Stimulated activated CD8-positive, alpha-beta memory T cell treated with anti-CD3 and anti-CD28 coated beads, Interleukin-15, amount 100 ng/mL, for 48 hours (primary cell): Measurements from ENCODE around the gene OCIAD1.
A peak's percentile ranks its signal among the peaks of the same experiment; 100 is the strongest.
"Not testable (repeated sequence)": the region's sequence is repeated elsewhere in the genome, so short reads cannot be mapped to it uniquely, and the experiment has no call there.

Experiments used
- DNase-seq, 2 donors: peaks; one replicate each; pipeline ENCODE4 v3.0.0-alpha.2; 2020; ENCODE audit warnings: low read depth in 2 of 2

Gene OCIAD1, protein sequence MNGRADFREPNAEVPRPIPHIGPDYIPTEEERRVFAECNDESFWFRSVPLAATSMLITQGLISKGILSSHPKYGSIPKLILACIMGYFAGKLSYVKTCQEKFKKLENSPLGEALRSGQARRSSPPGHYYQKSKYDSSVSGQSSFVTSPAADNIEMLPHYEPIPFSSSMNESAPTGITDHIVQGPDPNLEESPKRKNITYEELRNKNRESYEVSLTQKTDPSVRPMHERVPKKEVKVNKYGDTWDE

DNA sequence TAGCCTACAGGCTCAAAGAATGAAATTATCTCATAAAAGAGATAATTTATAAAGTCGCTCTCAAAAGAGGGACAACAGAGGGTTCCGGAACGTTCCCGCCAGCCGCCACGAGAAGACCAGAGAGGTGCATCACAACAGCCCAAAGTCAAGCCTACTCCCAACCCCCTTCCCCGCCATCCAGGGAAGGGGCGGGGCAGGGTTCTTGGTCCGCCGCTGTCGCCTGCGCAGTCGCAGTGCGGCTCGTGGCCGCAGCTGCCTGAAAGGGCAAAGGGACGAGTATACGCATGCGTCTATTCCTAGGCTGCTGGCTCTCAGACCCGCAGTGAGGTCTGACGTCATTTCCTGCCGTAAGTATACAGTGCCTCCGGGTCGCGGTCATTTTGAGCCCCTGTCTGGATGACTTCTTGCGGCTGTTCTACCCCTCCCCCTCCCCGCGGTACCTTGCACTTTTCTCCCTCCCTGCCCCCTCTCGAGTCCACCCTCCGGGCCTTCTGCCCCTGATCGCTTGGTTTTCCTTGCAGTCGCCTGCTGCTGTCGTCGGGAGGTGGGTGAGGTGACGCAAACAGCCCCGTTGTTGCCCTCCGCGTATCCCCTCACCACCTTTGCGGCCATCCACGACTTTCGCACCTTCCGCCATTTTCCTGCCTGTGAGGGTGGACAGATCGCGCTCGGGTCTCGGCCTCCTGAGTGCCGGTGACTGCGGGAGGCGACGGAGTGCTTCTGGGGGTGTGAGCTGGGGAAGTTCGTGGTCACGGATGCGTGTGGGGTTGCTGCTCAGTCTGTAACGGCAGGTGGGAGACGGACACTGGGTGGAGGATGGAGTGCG lies at the start of gene OCIAD1:
OCIAD1 (plus strand) TSS at position 383 of the 826 bp plus-strand sequence. CDS start 1,537 bp downstream, outside the sequence.
- peak; percentile 93 to 94 for DNase-seq

DNA sequence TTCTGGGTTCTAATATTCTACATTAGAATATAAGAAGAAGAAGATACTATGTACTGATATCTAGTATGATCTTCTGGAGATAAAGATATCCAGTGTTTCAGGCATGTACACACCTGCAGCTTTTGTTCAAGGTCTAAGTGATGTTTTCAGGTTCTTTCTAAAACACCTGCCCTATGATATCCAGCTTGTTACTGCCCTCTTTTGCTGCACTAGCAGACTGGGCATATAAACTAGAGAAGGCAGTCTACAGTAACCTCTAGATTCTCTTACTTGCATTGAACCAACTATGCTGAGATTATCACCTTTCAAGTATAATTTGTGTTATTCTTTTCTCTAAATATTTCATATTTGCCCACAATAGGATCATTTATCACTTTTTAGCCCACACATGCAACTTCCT lies 48.9 kb upstream of the OCIAD1 start:
- DNase-seq = no peak

DNA sequence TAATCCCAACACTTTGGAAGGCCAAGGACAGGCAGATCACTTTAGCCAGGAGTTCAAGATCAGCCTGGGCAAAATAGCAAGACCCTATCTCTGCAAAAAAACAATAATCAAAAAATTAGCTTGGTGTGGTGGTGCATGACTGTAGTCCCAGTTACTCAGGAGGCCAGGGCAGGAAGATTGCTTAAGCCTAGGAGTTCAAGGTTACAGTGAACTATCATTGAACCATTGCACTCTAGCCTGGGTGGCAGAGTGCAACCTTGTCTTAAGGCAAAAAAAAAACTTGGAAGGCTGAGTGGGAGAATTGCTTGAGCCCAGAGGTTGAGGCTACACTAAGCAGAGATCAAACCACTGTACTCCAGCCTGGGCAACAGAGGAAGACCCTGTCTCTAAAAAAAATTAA lies 45.6 kb upstream of the OCIAD1 start:
- no peak for DNase-seq

DNA sequence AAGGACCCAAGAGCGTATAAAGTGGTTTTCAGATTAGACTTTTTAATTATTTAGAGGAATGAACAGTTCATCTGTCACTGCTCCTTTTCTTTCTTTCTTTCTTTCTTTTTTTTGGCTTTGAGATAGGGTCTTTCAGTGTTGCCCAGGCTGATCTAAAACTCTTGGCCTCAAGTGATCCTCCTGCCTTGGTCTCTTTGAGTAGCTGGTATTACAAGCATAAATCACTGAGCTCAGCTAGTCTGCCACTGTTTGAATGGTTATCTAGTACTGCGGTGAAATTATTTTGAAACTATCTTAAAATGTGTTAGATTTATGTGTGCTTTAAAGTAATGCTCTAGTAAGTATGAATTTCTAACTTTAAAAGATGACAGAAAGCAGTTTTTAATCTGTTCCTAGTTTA lies 44.3 kb upstream of the OCIAD1 start:
- DNase-seq = no peak

DNA sequence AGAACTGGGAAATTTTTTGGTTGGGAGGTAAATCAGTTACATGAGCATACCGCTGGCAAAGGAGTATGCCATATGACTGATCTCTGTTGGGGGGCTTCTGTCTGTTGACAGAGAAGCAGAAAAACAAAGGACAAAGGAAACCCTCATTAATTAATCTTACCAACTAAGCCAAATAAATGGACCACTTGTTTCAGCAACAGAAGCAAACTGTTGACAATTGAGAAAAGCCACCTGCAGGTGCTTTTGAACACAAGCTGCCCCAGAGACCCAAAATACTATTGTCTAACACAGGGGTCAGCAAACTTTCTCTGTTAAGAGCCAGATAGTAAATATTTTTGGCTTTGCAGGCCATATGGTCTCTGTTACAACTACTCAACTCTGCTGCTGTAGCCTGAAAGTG lies 43.8 kb upstream of the OCIAD1 start:
- DNase-seq = no peak

DNA sequence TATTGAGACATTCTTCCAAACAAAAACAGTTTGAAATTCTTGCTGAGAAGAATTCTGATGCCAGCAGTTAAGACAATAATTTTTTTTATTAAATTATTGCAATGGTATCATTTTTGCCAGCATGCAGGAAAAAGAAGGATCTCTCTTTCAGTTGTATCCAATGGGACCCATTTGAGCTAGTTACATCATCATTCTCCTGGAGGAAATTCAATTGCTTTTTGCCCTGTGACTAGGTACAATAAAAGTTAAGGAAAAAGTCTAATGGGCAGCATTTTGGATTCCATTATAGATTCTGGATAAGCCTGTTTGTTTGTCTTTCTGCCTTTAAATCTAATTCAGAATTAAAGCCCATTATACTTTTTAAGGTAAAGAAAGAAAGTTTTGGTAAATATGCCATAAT lies 40.3 kb upstream of the OCIAD1 start:
- no peak for DNase-seq

DNA sequence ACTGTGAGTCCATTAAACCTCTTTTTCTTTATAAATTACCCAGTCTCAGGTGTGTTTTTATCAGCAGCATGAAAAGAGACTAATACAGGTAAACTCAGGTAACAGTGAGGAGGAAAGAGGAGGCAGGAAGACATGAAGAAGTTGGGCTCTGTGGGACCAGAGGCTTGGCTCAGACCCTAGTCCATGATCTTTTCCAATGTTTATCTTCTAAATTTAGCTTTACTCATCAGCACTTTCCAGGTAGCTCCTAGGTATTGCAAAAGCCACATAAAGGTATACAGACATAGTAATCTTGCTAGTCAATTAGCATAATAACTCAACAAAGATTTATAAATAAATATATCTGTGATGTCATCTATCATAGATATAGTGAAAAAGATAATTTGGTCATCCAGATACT lies 39.6 kb upstream of the OCIAD1 start:
- no peak for DNase-seq

DNA sequence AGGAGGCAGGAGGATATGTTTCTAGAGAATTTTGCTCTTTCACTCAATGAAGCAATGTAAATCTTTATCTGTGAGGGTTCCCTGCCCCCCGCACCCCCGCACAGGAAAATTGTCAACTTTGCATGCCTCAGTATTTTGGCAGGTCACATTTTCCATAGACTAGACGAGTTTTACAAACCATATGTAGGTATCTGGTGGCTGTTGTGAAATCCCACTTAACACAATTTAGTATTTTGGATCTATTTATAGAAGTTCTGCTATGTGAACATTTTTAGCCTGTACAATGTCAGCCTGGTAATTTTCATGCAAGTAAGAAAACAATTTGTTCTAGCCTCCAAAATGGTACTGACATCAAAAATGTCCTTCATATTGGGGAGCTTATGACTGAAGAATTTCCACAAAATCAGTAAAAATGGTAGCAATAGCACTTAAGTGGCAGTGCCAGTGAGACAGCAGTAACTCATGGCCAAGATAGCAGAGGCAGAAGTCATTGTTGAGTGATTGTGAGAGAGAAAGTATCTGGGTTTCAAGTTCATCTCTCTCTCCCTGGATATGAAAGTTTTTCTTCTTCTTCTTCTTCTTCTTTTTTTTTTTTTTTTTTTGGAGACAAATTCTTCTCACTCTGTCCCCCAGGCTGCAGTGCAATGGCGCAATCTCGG lies 38.4 kb upstream of the OCIAD1 start:
- DNase-seq = no peak

DNA sequence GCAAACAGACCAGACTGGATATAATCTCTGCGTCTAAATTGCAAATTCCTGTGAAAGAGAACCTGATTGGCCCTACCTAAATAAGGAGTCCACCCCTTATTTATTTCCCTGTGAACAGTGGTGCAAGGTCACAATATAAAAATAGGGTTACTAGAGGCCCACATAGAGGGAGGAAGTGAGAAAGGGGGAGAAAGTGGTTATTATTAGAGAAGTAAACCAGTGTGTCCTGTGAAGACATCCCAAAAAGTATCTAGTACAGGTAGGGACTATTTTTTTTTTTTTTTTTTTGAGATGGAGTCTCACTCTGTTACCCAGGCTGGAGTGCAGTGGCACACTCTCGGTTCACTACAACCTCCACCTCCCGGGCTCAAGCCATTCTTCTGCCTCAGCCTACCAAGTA lies 35.8 kb upstream of the OCIAD1 start:
- no peak for DNase-seq

DNA sequence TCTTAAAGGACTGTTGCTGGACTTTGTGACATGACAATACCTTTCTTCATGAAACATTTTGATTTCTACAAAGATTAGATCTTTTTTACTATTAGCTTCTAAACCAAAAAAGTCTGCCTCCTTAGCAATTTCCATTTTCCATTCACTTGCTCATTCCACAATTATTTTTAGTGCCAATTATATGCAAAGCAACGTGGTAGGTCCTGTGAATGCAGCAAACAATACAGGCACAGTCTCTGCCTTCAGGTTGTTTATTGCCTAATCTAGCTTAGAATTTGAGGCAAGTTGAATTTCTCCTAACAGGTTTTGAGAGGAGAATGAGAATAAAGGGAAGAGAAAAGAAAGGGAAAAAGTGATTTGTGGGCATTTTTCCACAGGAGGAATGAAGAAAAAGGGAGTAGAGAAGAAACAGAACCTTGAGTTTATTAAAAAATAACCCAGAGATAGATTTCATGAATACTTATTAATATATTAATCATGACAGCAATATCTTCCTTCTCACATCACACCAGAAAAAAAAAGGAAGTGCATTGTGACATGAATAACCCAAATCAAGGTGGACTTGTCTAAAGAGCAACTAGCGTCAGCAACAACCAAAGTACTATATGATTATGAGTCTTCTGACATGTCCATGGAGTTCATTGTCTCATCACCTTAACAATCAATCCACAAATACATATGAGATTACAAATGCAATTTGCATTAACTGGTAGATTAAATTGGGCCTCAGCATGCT lies 34.5 kb upstream of the OCIAD1 start:
- no peak for DNase-seq

DNA sequence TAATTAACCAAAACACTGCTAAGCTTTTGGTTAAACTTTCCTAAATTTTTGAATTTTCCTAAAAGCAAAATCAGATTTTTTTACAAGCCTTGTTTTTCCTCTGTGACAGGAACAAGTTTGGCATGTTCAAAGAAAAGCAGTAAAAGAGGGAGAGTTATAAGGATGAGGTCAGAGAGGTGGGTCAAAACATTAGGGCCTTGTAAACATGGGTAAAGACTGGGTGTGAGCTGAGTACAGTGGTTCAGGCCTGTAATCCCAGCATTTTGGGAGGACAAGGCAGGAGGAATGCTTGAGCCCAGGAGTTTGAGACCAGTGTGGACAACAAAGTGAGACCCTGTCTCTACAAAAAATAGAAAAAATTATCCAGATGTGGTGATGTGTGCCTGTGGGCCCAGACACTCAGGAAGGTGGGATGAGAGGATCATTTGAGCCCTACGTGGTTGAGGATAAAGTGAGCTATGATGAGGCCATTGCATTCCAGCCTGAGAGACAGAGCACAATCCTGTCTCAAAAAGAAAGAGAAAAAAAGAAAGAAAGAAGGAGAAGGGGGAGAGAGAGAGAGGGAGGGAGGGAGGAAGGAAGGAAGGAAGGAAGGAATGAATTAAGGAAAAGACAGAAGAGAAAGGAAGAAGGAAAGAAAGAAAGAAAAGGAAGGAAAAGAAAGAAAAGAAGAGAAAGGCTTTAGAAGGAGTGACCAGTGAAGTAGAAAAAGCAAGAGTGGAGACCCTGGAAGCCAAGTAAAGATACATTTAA lies 33.8 kb upstream of the OCIAD1 start:
- no peak for DNase-seq

DNA sequence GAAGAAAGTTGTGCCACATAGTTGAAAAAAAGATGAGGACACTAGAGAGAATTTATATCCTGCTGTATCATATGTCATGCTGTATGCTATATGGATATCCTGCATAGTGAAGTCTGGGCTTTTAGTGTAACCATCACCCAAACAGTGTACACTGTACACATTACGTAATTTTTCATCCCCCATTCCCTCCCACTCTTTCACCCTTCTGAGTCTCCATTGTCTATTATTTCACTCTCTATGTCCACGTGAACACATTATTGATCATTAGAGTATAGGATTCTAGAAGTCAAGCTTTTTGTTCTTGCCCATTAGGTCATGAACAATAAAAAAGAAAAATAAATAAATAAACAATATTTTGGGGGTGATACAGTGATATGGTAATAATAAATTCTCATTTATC lies 32.8 kb upstream of the OCIAD1 start:
- DNase-seq = no peak

DNA sequence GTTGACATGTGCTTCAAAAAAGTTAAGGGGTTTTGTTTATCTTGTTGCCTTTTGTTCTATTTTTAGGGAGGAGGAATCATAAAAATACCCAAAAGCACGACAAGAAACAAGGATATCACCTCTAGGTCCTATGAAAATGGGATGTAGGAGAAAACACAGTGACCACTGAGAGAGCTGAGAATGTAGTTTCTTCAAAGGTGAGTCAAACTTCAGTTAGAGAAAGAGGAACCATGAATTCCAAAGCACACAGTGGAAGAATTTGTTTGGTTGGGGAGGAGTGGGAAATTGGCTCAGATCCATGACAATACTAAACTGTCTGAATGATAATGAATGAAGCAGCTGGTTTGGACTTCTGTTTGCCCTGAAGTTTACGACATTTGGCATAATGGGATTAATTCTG lies 31.7 kb upstream of the OCIAD1 start:
- DNase-seq = no peak

DNA sequence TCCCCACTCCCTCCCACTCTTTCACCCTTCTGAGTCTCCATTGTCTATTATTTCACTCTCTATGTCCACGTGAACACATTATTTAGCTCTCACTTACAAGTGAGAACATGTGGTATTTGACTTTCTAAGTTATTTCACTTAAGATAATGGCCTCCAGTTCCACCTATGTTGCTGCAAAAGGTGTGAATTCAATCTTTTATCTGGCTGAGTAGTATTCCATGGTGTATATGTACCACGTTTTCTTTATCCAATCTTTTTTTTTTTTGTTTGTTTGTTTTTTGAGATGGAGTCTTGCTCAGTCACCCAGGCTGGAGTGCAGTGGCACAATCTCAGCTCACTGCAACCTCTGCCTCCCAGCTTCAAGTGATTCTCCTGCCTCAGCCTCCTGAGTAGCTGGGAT lies 30.7 kb upstream of the OCIAD1 start:
- not testable (repeated sequence) for DNase-seq

DNA sequence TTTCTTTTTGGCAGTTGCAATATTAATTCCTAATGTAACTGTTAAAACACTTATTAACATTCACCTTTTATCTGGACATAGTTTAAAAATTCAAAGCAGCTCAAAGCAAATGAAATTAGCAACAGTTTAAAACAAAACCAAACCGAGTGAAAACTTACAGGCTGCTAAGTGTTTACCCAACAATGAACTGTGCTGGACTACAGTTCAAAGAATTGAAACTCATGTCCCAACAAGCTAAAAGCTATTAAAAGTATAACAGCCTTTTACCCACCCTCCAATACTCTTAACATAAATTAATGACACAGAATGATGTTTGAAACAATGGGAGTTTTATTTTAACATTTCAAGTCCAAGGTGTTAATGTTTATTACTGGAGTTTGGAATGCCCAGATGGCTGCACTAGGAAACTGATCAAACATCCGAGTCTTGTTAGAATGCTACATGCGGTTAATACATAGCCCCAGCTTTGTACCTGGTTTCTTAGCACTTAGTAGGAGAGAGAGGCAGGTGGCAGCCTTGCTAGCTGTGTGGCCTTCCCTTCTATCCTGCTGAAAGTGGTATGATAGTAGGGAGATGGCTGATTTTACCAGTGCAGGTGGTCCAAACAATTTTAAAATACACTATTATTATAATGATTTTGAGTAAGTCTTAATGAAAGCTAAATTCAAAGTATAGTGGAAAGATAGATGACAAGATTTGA lies 29.7 kb upstream of the OCIAD1 start:
- no peak for DNase-seq

DNA sequence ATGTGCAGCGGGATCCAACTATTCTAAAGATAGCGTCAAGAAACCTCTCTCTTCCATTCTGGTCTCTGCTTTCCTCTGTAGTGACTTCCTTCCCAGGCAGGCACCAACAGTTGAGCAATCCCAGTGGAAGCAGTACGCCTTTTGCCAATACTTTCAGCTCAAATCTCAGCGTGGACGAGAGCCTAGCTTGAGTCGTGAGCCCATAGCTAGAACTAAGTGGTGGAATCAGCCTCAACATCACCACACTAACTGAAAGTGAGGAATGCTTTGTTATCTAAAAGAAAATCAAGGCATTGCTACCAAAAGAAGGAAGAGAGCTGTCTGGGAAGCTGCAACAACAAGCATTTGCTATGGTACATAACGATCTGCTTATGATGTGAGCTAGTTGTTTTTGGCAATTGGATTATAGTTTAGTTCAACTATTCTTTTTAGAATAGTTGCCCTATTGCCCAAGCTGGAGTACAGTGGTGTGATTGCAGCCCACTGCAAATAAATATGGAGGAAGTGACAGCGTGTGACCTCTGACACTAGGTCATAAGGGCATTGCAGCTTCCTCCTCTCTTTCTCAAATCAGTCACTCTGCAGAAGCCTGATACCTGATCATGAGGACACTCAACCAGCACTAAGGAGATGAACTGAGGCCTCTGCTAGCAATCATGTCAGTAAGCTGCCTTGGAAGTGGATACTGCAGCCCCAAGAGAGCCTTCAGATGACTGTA lies 26.1 kb upstream of the OCIAD1 start:
- no peak for DNase-seq

DNA sequence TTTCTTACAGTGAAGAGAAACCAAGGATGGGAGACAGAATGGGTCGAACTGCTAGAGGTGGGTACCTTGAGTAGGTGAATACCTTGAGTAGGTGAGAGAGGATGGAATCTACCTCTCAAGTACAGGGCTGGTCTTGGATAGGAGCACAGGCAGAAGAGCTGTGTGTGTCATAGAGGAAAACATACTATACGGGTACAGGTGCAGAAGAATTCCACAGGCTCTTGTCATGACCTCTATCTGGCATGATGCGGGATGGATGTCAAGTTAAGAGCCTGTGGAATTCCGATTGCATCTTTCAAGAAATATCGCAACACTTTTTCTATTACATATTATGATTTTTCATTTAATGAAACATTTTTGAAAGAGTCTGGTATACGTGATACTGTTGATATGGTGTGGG lies 18.0 kb upstream of the OCIAD1 start:
- no peak for DNase-seq

DNA sequence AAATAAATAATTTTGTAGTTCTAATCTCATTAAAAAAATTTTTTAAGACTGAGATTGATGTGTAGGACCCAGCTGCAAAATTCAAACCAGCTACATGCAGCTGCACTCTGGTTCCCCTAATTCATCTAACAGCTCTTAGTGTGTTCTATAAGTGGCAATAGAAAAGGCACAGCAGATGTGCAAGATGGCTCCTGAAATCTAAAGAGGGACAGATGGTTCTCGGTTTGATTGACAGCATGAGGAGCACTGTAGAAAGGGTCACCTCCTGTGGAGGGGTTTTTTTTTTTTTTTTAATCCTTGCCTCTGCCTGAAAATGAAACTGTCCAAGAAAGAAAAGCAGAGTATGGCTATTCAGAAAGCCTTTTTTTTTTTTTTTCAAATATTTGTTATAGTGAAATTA lies 16.9 kb upstream of the OCIAD1 start:
- DNase-seq = no peak

DNA sequence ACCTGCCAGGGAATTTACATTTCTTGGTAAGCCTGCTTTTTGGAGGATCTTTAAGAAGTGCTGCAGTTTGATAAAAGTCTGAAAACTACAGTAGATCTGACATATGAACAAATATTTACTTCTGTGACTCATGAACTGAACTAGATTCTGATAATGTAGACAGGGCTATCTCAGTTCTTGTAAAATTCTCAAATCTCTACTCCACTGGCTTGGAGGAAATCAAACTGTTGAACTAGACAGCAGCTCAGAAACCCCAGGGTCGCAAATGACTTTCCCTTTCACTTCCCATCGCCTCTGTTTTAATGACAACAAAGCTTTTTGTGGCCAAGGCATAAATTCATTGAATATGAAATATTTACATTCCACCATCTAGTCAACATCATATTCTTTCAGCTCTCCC lies 15.4 kb upstream of the OCIAD1 start:
- DNase-seq = no peak

DNA sequence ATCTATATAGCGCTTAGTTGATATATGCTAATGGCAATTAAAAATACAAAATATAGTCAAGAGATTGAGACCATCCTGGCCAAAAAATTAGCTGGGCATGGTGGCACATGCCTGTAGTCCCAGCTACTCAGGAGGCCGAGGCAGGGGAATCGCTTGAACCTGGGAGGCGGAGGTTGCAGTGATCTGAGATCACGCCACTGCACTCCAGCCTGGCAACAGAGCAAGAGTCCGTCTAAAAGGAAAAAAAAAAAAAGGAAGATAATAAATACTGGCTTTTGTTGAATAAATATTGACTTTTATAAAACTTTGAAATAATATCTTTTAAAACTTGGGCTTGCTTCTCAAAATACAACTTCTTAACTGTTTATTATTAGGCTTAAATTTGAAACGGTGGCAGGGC lies 14.6 kb upstream of the OCIAD1 start:
- not testable (repeated sequence) for DNase-seq
